HG03442 (cell line): ENCODE data around the gene SCGB3A1.

Source experiments
- ATAC-seq: cut with Tn5 transposase; IDR thresholded peaks from one replicate; pipeline ENCODE4 v1.9.1; 2021; ENCODE audit warnings: mild to moderate bottlenecking, moderate library complexity; ENCODE audit not compliant: unreplicated experiment

The SCGB3A1 gene

DNA sequence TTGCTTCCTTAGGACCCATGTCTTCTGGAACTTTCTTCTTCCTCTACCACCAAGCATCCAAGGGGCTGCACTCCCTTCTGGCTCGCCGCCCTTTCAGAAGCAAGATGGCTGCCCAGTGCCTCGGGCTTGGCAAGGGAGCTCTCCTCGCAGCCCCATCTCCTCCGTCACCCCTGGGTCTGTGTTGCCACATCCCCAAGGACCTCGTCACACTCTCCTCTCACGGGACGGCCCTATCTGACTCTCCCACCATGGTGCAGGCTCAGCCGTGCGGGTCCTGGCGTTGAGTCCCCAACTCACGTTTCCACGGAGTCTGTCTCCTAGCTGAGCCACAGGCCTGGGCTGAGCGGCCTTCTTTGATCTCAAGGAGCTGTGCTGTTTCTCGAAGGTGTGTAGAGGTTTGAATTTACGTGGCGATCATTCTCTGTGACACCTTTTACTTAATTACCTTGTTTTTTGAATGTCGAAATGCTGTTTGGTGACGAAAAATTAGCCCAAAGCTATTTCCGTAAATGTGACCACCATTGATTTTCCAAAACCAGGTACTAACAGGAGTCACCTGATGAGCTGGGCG, 15.0 kb upstream of the SCGB3A1 start:
- ATAC-seq, result peak; percentile 10

DNA sequence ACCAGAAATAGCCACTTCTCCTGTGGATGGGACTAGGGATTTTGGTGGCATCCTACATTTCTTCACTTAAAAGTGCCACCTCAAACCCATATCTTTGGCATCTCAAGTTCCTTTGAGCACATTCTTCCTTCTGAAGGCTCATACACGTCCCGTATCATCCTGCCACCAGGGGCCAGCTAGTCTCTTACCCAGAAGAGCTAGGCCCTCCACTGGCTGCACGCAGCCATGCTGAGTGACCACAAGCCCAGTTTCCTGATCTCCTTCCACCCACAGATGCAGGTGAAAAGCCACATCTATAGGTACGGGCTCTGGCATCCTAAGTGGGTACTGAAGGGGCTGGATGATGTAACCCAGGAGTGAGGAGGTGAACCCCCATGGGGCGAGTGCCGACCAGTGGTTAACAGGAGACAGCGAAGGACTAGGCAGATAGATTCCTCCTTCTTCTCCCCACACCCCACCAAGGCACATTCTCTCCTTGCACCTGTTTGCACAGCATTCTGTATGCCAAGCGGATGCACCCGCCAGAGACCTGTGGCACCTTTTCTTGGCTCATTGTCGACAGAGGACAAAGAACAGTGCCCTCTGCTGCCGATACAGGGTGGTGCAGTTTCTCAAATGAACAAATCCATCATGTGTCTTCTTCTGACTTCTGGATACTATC, 14.4 kb upstream of the SCGB3A1 start:
- peak; percentile 55 for ATAC-seq

DNA sequence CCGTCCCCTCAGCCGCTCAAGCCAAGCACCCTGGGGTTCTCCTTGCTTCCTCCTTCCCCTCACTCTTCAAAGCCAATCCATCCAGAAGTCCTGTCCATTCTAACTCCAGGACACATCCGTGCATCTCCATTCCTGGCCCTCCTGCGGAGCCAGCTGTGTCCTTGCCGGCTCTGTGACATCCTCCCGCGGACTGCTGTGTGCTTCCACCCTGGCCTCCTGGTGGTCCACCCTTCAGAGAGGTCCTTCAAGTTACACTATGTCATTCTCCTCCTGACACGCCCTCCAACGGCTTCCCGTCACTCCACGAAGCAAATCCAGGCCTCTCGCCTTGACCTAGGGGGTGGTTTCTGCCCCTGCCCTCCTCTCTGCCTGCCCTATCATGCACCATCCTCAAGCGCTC, 13.0 kb upstream of the SCGB3A1 start:
- ATAC-seq, result no peak

GRCh38 chr5:180603076-180603594, 11.8 kb upstream of the SCGB3A1 start:
- ATAC-seq, result no peak

DNA sequence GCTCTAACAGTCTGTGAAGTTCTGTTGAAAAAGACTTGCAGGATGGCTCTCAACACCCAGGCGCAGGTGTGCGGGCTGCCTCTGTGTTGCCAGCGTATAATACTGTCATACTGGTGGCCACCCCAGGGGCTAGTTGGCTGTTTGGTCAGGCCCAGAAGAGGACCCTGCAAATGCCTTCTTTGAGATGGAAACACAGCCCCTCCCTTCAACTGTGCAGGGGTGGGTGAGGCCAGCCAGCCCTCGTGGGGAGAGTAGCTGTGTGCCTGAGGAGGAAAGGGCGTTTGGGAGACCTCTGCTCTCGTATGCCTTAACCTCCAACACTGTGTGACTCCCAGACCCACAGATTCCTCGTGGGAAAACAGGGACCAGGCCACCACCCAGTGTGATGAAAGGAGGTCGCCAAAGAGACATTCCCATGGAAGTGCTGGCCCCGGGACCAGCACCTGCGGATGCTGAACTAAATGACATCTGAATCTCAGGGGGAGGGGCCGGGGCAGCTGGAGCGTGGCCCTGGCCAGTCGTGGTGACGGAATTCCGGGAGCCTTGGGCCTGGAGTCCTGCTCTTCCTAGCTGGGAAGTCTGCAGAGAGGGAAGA, 11.3 kb upstream of the SCGB3A1 start:
- ATAC-seq, result no peak

- ATAC-seq, result no peak
These were observed 10.5 kb upstream of the SCGB3A1 start for GRCh38 chr5:180601591-180602480.

DNA sequence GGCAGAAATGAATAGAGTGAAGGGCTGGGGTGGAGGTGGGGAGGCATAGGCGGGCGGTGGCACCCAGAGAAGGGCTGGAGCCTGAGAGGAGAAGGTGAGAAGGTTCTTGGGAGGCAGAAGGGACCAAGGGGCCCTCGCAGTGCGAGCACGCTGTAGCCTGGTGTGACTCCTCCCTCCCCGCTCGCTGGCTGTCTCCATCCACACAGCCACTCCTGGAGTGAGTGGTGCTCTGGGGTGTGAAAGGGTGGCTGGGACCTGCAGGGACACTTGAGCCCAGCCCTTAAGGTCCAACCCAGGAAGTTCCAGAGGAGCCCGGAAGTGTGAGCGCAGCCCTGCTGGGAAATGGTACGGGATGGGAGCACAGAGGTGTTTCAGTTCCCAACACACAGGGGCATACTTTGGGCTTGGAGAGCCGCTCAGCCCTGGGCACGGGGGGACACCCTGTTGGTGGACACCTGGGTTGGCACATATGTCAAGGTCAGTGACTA, 9.3 kb upstream of the SCGB3A1 start:
- ATAC-seq, result no peak

- no peak for ATAC-seq
These were observed 8.8 kb upstream of the SCGB3A1 start for GRCh38 chr5:180599981-180600553.

DNA sequence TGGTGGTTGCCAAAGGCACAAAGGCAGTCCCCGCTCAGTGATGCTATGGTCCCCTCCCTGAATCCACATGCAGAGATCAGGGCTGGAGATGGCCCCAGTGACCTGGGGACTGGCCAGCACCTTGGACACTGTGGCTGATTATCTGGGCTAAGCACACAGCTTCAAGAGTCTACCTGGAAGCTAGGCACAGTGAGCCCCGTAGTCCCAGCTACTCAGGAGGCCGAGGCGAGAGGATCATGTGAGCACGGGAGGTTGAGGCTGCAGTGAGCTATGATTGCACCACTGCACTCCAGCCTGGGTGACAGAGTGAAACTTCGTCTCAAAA, 8.3 kb upstream of the SCGB3A1 start:
- ATAC-seq, result no peak

DNA sequence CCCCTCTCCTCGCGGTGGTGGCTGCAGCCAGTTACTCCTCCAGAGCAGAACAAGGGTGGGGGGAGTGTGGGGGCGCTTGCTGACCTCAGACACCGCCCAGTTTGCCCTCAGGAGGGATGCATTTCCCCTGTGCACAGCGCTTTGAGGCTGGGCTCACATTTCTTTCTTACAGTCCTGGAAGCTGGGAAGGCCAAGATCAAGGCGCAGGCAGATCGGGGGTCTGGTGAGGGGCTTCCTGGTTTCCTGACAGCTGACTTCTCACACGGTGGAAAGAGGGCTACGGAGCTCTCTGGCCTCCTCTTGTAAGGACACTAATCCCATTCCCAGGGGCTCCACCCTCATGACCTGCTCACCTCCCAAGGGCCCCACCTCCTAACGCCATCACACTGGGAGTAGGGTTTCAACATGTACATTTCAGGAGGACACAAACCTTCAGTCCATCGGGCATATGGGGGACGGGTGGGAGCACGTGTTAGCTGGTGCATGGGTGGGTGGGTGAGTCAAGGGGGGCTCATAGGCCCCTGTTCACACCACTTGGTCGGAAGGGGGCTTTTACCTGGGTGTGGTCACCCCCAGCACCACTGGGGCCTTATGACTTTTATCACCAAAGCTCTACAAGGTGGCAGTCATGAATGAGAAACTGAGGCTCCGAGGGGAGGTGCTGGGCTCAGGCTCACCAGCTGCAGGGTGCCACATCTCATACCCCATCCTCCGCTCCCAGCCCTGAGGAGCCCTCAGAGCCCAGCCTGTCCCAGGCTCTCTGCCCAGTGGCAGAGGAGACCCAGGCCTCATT, 7.7 kb upstream of the SCGB3A1 start:
- no peak for ATAC-seq

- no peak for ATAC-seq
These were observed 7.0 kb upstream of the SCGB3A1 start for GRCh38 chr5:180598316-180598701.

DNA sequence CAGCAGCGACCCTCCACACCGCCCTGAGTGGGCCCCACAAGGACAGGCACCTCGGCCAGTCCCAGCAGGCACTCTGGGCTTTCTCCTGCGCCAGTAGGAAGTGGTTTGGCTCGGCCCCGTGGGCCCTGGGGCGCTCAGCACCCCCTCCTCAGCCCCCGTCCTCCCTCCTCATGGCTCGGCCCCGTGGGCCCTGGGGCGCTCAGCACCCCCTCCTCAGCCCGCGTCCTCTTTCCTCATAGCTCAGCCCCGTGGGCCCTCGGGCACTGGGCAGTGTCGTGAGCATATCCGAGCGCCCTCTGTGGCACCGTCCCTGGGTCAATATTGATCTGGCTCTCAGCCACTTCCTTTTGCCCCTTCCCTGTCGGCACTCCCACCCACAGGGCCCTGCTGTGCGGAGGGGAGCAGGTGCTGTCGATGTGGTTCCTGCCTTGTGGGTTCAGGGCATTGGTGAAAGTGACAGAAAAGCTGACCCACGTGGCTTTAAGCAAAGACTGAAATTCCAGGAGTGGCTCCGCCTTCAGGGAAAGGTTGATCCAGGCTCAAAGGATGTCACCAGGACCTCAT, 5.5 kb upstream of the SCGB3A1 start:
- no peak for ATAC-seq

DNA sequence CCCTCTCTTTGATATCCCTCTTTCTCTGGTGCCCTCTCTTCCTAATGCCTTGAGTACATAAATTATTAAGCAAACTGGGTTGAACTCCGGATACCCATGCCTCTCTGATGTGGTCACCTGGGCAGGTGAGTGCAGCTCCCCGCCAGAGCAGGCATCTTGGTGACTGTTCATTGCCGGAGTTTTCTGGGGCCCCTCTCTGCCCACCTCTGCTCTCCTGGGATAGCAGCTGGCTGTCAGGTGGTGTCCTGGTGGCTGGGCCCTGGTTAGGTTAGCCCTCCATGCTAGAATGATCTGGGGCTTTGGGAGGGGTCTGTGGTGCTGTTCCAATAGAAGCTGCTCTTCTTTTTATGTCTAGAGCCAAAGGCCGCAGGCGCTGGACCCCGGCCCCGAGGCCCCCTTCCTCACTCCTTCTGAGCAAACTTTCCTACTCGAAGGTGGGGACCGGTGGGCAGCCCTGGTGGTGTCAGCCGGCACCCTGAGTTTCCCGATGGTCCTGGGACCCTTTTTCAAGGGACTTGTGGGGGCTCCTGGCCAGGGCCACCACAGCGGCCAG, 4.9 kb upstream of the SCGB3A1 start:
- no peak for ATAC-seq

DNA sequence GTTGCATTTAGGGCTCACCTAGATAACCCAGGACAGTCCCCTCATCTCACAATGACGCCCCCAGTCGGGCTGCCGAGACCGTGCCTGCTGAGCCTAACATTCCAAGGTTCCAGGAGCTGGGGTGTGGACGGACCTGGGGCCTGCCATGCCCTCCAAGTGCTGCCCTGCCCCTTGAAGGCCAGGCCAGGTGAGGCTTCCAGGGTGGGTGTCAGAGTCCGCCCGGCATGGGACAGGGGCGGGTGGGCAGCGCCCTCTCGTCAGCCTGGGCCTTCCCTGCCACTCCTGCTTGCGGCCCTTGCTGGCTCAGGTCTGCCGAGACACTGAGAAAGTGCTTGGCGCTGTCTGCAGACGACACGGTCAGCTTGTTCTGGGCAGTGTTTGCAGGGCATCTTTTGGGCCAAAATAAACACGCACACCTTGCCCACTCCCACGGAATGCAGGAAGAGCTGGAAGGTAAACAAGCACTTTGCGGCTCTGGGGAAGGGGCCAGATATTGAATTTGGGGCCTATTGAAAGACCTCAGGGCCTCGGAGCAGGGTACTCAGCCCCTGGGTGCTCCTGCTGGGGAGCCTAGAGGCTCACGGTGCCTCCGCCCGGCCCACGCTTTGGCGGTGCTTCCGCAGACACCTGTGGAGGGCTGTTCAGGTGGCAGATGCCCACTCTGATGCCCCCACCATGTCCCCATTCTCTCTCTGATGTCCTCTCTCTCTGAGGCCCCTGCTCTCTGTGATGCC, 4.2 kb upstream of the SCGB3A1 start:
- ATAC-seq, result no peak

GRCh38 chr5:180595046-180595379, 3.7 kb upstream of the SCGB3A1 start:
- no peak for ATAC-seq

DNA sequence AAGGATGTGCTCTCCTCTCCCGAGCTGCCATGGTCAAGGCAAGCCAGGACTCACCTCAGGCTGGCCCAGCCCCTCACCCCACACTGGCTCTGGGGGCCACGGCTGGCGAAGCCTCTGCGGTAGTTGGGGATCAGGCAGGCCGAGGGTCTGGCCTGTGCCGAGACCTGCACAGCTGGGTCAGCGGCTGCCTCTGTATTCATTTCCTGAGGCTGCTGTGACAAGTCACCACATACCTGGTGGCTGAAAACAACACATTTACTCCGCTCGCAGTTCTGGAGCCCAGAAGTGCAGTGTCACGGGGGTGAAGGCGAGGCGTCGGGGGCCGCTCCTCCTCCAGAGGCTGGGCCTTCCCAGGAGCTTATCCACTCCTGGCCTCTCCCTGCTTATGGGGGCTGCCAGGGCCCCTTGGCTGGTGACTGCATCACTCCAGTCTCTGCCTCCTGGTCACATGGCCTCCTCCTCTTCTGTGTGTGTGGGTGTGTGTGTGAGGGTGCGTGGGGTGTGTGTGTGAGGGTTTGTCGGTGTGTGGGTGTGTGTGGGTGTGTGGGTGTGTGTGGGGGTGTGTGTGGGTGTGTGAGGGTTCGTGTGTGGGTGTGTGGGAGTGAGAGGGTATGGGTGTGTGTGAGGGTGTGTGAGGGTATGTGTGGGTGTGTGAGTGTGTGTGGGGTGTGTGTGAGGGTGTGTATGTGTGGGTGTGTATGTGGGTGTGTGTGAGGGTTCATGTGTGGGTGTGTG, 3.2 kb upstream of the SCGB3A1 start:
- no peak for ATAC-seq

DNA sequence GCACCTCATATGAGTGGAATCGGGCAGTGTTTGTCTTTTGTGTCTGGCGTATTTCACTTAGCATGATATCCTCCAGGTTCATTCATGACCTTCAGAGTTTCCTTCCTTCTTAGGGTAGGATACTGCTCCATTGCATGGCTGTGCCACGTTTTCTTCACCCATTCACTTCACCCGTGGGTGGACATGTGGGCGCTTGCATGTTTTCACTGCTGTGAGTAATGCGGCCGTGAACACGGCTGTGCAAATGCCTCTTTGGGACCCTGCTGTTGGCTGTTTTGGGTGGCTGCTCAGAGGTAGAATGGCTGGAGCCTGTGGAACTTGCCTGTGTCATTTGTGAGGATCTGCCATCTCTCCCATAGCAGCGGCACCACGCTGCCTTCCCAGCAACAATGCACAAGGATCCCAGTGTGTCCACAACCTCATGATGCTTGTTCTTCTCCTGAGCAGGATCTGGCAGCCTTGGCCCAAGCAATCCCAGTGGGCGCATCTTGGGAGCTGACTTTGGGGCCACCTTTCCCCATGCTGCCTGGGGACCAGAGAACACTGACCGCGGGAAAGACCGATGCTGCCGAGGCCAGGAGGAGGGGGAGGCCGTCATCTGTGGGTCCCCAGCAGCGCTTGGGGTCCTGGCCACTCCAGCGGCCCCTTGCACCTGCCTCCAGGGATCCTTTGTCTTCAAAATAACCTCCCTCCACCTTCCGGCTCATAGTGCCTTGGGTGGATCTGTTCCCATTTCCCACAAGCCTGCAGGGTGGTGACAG, 2.3 kb upstream of the SCGB3A1 start:
- ATAC-seq, result no peak

GRCh38 chr5:180592176-180592575, 877 bp upstream of the SCGB3A1 start:
- no peak for ATAC-seq
